Fibroblast of mammary gland (primary cell): ENCODE data around the gene YWHAQ.
"Not testable (repeated sequence)": the region's sequence is repeated elsewhere in the genome, so short reads cannot be mapped to it uniquely, and the experiment has no call there.

ENCODE experiments used
- DNase-seq: peaks from one replicate; pipeline ENCODE4 v3.0.0-alpha.2; 2010; ENCODE audit warnings: low read depth
- H3K4me3 ChIP-seq: 2 replicates; pipeline ENCODE4 v1.5.1; 2011; ENCODE audit warnings: low read depth, mild to moderate bottlenecking, low read length, moderate library complexity; ENCODE audit not compliant: control insufficient read depth
- CTCF ChIP-seq: conservative IDR thresholded peaks from 2 replicates; pipeline ENCODE4 v1.5.1; 2011; ENCODE audit warnings: low read depth, low read length, inconsistent platforms; ENCODE audit not compliant: control insufficient read depth, insufficient read depth

YWHAQ gene

DNA sequence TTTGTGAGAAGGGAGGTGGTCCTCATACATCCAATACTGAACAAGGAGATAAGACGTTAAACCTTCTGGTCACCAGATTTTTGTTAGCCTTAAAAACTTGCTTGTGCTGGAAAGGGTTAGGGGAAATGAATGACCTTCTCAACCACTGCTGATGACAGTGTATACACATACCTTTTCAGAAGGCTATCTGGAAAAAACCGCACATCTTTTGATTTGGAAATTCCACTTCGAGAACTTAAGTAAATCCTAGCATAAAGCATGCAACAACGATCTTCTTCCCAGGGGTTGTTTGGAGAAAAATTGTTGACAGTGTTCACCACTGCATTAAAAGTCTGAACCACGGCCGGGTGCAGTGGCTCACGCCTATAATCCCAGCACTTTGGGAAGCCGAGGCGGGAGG lies 7.6 kb downstream of the YWHAQ start:
- DNase-seq: no peak
- TF ChIP-seq CTCF: no peak
- H3K4me3 ChIP-seq: no peak overlapping the region

DNA sequence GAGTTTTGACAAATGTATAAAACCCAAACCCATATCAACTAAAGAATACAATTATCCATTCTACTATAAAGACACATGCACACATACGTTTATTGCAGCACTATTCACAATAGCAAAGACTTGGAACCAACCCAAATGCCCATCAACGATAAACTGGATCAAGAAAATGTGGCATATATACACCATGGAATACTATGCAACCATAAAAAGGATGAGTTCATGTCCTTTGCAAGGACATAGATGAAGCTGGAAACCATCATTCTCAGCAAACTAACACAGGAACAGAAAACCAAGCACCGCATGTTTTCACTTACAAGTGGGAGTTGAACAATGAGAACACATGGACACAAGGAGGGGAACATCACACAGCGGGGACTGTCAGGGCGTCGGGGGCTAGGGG lies 9.1 kb downstream of the YWHAQ start:
- DNase-seq, H3K4me3 ChIP-seq: not testable (repeated sequence)

DNA sequence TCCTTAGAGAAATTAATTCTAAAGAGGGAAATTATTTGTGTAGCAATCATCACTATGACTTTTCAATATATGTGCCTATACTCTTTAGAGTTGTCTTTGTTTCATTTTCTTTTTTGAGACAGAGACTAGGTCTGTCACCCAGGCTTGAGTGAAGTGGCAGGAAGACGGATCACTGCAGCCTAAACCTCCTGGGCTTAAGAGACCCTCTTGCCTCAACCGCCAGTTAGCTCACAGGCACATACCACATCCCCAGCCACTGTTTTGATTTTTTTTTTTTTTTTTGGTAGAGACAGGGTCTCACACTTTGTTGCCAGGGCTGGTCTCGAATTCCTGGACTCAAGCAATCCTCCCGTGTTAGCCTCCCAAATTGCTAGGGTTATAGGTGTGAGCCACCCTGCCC lies 12.4 kb downstream of the YWHAQ start:
- no peak overlapping the region for H3K4me3 ChIP-seq
- no peak for DNase-seq
- TF ChIP-seq CTCF: no peak

DNA sequence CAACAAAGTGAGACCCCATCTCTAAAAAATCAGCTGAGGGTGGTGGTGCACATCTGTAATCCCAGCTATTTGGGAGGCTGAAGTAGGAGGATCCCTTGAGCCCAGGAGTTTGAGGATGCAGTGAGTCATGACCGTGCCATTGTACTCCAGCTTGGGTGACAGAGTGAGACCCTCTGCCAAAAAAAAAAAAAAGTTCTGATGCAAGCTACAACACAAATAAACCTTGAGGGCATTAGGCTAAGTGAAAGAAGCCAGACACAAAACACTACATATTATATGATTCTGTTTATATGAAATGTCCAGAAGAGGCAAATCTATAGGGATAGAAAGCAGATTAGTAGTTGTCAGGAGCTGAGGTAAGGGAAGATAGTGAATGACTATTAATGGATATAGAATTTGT lies 13.0 kb downstream of the YWHAQ start:
- no peak overlapping the region for H3K4me3 ChIP-seq
- peak; percentile 64 for DNase-seq
- TF ChIP-seq CTCF: no peak

DNA sequence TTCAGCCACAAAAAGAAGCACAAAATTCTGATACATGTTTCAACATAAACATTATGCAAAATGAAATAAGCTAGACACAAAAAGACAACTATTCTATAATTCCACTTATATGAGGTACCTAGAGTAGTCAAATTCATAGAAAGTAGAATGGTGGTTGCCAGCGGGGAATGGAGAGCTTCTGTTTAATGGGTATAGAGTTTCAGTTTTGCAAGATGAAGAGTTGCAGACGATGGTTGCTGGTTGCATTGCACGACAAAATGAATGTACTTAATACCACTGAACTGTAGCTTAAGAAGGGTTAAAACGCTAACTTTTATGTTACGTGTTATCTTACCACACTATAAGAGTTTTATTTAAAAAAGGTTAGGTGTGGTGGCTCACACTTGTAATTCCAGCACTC lies 13.5 kb downstream of the YWHAQ start:
- DNase-seq: no peak
- TF ChIP-seq CTCF: no peak
- no peak overlapping the region for H3K4me3 ChIP-seq

GRCh38 chr2:9614562-9614961 lies 16.2 kb downstream of the YWHAQ start:
- no peak overlapping the region for H3K4me3 ChIP-seq
- no peak for DNase-seq
- no peak for TF ChIP-seq CTCF

DNA sequence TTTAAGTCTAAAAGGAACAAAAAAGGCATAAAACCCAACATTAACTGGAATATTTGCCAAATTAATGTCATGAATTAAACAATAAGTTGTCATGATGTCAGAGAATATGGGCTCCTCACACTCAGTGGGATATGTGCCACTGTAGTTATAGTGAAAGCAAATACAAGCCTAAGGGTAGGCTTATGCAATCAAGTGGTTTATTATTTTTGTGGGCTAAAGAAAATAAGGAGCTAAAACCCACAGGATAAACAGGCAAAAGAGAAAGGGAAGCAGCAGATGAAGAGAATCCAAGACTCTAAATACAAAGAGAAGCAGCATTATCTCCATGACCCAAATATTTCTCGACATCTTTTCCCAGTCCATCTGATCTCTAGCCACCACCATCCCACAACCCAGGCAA lies 17.5 kb downstream of the YWHAQ start:
- H3K4me3 ChIP-seq: no peak overlapping the region
- TF ChIP-seq CTCF: no peak
- peak; percentile 82 for DNase-seq

DNA sequence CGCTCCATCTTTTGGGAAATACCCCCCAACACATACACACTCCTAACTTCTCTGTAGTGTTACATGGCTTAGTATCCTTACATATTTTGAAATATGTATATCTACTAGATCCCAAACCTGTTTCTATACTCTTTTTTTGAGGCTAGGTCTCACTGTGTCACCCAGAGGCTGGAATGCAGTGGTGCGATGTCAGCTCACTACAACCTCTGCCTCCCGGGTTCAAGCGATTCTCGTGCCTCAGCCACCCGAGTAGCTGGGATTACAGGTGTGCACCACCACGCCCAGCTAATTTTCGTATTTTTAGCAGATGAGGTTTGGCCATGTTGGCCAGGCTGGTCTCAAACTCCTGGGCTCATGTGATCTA lies 19.3 kb downstream of the YWHAQ start:
- DNase-seq, H3K4me3 ChIP-seq: not testable (repeated sequence)
